NCI-H2196 (cell line): ENCODE results near the gene PROM1.

ENCODE experiments used
- DNase-seq: peaks from one replicate; lab custom pipeline; 2025; ENCODE audit not compliant: unreplicated experiment; lab: John Stamatoyannopoulos, UW

Gene PROM1

DNA sequence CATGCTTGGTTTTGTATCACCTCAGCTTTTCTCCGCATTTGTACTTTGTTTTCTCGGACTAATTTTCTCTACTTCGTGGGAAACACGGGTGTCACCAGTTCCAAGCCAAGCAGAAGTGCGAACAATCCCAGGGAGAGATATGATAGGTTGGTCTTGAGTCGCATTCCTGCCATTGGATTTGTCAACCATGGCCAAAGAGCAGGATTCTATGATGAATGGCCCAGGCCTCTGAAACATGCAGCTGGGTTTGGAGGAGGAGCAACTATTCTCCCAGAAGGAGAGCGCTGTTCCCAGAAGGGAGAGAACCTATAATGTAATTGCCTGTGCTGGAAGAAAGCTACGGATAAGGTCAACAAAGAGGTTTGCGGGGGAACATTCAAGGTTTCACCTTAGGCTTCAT lies 135.0 kb downstream of the PROM1 start:
- no peak for DNase-seq

DNA sequence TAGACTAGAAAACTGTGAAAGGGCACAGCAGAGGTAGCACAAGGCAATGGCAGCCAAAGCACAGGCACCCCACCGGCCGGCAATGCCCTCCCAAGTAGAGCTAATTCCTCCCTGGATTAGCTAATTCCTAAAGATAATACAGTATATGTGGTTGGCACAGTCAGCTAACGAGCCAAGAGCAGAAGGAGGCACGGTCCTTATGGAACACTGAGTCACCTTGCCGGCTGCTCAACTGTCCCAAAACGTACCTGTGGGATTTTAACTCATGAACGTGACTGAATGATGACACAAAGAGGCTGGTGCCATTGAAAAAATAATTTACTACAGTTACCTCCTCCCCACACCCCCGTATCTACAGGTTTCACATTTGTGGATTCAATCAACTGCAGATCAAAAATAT lies 136.1 kb downstream of the PROM1 start:
- DNase-seq: no peak

DNA sequence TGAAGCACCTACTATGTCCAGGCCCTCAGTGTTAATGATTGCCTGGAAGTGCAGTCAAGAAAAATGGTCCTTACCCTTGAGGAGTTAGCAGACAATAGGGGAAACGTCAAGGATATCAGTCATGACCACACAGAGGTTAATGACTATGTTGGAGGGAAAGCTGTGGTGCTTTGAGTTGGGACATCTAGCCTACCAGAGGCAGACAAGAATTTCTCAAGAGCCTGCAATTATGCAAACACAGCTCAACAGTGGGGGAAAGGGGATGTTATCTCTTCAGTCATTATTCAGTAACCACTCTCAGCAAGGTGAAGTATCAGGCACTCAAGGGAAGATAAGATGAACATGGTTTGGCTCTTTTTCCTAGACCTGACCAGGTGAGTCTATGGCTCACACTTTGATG lies 138.3 kb downstream of the PROM1 start:
- DNase-seq: no peak

DNA sequence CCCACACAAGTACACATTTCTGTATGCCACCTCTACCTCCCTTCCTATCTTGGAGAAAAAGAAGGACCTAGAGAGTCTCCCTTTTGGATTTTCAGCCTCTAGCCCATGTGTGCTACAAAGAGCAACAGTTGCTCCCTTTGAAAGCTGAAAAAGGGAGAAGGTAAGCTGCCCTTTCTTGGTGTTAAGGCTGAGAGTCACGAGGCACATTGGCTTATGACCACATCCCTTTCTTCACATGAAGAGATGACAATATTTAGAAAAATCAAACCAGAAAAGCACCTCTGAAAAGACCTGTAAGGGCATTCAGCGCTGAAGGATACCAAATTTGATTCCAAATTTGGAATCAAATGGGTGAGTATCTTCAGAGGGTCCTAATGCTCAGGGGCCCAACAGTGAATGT lies 138.9 kb downstream of the PROM1 start:
- no peak for DNase-seq

DNA sequence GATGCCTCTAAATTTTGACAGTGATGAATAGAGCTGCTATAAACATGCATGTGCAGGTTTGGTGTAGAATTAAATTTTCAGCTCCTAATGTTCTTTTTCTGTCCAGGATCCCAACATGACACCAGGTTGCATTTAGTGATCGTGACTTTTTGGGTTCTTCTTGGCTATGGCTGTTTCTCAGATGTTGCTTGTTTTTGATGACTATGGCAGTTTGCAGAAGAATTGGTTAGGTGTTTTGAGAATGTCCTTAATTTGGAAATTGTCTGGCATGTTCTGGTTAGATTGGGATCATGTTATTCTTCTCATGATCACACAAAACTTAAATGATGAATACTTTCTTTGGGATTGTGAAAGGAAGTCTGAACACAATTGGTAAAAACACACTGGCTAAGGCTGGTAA lies 141.5 kb downstream of the PROM1 start:
- no peak for DNase-seq

DNA sequence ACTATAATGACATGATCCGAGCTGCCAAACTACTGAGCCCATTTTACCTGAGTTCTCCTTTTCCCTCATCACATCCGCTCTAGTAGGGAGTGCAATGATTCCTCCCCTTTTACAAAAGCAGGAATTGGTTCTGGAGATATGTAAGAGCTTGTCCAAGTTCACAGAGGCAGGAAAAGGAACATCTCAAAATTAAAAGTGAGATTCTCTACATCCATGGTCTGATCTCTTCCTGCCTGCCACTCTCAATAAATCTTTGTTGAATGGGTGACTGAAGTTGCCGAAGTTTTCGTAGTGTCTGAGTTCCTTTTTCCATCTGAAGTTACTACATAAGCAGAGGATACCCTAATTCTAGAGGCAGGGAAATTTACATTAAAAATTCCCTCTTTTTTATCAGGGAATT lies 145.2 kb downstream of the PROM1 start, which contains the start of gene FGFBP1:
Gene FGFBP1 (minus strand): TSS at position 101 of the 400 bp plus-strand sequence. CDS start 2,108 bp downstream, outside the sequence.
- no peak for DNase-seq

DNA sequence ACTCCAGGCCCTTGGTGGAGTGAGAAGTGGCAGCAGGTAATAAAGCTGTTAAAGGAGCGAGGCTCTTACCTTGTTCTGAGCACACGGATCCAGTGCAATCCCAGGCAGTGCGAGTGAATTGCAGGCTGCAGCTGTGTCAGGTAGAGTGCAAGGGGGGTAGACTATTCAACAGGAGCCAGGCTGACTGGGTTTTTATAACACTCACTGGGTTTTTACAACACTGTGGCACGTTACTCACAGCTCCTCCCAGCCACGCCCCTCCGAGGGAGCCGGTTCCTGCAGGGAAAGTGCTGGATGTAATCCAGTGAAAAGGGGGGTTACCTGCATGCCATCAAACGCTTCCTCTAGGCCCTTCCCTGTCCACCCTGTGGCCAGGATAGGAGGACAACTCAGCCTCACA lies 145.6 kb downstream of the PROM1 start:
- no peak for DNase-seq

DNA sequence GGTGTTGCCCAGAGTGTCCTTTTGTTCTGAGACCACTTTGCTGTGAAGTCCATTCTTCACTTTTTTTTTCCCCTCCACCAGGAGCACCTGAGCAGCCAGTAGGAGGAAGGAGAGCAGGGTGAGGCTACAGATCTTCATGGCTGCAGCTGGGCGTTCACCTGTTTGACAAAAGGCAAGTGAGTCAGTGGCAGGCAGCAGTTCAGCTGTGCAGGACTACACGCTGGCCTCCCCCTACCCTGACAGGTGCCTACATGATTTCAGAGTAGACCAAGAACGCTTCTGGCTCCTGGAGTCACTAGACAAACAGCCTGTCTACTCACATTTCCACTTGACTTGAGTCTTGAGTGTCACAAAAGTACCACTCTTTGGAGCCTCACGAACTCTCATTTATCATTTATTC lies 147.3 kb downstream of the PROM1 start:
- DNase-seq: peak; percentile 30

DNA sequence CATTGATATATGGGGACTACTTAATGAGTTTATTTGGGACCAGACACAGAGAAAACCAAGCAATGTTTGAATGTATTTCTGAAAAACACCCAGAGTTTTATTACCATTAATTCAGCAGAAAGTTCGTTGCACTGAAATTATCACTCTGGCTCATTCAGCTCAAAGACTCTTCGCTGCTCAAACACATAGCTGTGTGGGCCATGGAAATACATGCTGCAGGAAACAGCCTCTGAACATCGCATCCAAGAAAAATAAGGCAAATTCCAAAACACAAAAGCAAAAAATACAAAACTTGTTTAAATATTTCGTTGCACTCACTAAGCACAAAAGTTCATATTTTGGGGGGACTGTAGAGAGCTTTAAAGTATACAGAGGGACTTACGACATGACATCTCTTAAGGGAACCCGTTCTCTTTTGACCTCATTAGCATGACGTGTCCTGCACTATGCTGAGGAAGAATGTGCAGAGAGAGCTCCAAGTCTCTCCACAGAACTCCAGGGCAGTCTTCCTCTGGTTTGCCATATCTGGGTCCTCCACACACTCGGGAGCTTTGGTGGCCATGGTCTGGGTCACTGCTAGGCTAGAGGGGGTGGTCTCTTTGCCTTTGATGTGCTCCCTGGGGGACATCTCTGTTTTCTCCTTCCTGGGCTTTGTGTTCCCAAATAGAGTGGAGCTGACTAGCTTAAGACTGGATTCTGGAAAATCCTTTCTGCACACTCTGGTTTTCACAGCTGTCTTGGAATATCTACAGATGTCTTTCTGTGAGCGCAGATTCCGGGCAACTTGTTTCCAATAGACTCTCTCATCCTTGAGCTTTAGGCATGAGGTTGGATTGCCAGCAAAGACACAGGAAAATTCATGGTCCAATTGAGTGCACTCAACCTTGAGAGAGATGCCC lies 148.1 kb downstream of the PROM1 start:
- DNase-seq: no peak

DNA sequence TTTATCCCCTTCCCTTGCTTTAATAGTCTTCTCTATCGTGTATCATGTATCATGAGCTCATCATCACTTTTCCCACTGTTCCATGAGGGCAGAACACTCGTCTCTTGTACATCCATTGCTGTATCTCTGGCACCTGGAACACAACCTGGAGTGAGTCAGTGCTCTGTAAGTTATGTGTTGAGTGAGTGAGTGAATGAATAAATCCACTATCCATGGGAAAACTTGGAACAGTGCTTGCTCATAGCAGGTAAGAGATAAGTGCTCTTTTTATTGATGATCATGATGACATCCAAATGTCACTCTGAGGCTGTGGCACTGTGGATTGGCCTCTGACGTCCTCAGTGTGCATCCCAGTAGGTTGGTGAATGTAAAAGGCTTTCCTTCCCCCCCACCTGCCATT lies 149.6 kb downstream of the PROM1 start:
- DNase-seq: no peak

DNA sequence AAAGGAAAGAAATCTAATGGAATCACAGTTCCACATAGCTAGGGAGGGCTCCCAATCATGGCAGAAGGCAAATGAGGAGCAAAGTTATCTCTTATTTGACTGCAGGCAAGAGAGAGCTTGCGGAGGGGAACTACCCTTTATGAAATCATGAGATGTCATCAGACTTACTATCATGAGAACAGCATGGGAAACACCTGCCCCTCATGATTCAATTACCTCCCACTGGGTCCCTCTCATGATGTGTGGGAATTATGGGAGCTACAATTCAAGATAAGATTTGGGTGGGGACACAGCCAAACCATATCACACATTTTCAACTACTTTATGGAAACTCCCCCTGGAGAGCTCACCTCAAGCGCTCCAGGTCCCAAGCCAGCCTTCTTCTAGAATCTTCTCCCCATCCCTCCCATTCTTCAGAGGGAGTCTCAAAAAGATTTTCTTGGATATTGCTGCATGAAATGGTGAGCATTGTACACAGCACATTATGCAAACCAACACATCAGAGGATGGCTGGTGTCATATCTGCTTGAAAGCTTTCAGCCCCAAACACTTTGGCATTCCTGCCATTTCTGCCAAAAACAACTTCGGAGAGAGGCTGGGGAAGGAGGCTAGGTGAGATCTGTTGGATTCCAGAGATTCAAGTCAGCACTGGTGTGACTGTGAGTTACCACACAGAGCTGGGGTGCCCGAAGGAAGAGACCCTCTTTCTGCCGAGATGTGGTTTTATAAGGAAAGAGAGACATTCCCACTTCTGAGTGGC lies 152.2 kb downstream of the PROM1 start:
- no peak for DNase-seq

DNA sequence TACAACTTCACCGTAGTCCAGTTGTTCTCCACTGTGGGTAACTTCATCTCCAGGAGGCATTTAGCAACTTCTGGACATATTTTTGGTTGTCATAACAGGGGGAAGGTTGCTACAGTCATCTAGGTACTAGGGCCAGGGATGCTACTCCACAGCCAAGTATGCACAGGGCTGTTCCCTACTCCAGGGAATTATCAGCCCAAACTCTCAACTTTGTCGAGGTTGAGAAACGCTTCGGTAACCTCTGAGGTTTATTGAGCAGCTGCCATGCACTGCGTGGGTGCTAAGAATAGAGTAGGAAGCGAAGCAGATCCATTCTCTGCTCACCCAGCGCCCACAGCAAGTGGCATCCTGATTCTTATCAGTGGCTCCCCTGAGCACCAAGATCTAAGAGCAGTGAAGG lies 153.5 kb downstream of the PROM1 start:
- no peak for DNase-seq

DNA sequence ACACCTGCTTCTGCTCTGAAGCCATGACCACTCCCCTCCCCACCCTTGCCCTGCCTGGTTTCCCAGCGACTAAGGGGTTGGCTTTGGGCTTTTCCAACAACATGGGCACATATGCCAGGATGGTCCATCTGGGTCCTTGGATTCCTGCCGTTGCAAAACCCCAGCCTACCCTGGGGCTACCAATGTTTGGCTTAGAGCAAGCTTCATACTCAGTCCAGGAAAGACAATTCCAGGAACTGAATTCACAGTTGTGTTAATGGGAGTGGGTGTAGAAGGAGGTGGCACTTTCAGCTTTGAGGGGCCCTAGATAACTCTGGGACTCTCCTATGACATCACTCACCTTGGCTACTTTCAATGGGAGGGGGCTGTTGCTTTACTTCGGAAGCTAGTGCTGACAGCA lies 154.3 kb downstream of the PROM1 start:
- DNase-seq: no peak

DNA sequence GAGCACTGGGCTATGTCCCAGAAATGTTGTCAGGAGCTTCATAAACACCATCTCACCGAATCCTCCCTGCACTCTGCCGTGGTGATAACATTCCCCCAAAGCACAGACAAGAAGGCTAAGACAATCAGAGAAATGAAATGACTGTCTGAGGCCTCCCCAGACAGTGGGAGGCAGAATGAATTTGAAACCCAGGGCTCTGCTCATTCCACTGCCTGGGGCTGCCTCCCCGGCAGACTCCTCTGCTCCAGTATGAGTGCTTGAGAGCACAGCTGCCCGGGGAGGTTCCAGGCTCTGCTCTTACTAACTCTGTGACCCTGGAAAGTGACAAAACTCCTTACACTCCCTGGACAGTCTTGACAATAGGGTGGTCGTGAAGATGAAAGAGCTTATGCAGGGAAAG lies 154.9 kb downstream of the PROM1 start:
- no peak for DNase-seq

DNA sequence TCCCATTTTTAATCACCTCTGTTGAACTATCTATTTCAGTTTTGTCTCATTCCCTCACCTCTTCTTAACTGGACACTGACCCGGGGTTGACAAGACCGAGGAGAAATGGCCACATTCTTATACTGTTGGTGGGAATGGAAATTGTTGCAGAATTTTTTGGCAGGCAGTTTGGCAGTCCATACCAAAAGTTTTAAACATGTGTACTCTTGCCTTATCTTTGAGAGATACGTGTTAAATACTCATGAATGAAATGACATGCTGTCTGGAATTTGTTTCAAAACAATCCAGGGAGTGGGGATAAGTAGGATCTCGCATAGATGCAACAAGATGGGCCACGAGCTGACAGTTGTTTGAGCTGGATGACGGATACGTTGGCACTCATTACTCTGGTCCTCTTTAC lies 157.3 kb downstream of the PROM1 start:
- no peak for DNase-seq

DNA sequence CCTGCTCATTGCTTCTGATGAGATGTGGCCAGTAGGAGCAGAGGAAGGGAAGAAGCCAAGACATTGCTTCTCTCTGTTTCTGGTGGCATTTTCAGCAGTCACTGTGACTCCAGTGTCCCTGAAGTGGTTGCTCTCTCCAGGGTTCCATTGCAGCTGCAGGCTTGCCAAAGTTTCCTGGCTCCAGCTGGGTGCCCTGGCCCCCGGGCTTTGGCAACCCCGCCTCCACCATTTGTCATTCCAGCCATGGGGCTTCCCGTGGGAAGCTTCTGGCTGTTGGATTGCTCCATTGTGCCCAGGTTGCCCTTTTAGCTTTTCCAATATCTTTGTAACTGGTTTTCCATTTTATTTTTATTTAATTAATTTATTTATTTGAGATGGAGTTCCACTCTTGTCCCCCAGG lies 158.0 kb downstream of the PROM1 start:
- no peak for DNase-seq

DNA sequence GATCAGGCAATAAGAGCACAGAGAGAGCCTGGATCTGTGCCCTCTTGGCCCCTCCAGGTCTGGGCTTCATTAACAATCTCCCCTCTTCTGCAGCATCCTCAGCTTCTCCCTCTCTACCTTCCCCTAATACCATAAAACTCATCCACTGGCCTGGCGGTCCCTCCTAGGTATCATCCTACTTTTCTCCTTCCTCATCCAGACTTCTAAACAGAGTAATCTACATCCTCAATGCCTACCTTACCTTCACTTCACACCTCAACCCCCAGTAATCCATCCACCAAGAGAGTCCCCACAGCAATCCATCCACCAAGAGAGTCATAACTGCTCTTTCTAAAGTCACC lies 162.3 kb downstream of the PROM1 start:
- no peak for DNase-seq

DNA sequence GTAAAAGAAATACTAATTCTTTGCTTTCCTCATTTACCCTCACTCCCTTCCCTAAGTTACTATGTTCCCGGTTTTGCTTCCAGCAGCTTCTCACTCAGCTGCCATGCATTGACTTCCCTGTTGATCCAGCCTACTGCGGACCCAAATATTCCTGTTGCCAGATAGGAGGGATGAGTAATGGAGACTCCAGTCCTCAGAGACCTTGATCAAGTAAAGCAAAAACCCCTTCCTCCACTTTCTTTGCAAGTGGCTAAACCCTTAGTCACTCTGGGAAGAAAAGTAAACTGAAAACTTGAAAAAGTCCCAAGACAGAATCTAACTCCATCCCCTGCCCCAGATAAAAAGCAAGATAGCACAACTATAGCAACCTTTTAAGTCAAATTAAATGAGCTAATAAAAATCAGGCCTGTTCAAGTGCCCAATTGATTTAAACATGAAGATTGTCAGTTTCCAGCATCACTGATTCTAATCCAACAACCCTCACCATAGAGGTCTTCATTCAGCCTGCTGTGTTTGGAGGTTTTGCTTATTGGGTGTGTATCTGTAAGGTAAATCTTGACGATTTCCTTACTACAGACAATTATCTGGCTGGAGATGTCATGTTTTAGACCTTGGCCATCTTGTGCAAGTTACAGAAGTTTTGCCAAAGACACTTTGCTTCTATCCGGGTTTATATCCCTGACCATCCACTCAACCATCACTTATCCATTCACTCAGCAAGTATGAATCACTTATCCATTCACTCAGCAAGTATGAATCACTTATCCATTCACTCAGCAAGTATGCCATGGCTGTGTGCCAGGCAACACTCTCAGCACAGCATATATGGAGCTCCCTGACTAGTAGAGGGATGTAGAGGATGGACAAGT lies 162.9 kb downstream of the PROM1 start:
- DNase-seq: peak; percentile 11

DNA sequence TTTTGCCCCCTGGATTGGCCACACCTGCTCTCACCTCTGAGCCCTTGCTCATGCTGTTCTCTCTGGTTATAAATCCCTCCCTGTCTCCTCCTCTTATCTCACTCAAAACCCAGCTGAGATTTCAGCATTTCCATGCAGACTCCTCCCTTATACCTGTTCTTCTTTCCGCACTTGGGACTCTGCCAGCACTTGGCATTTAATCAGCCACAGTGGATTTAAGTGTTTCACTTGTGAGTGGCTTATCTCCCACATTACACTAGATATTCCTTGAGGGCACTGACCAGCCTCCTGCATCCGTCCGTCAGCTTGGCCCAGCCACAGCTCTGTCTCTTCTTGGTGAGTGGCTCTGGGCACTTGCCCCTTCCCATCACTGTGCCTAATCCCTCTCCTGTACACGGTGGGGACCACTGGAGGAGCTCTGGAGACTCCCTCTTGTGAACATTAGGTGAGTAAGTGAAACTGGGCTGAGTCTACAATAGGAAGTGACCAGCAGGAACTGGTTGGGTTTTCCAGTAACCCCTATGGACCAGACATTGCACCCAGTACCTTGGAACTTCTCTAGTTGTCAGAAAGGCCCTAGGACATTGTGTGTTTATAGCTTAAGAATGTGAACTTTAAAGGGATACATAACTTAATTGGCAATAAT lies 165.2 kb downstream of the PROM1 start:
- no peak for DNase-seq
